Testis (tissue), 2 donors: ENCODE results near the gene L3MBTL4.

Experiments used
- POLR2A ChIP-seq: fragments of 450-650 bp; IDR thresholded peaks from one replicate; pipeline ENCODE4 v1.6.1; 2017; ENCODE audit warnings: antibody characterized with exemption, mild to moderate bottlenecking, moderate library complexity
- TF ChIP-seq, protein P1 (sequence below), 3 experiments: fragments of 450-650 bp in 2 of 3; fragments of 200-600 bp in 1 of 3; sonication (generic) in 1 of 3; IDR thresholded peaks; one replicate each; pipeline ENCODE4 v1.5.1; 2016 to 2019; ENCODE audit warnings: antibody characterized with exemption in 3 of 3, mild to moderate bottlenecking in 2 of 3, moderate library complexity in 1 of 3

DNA sequence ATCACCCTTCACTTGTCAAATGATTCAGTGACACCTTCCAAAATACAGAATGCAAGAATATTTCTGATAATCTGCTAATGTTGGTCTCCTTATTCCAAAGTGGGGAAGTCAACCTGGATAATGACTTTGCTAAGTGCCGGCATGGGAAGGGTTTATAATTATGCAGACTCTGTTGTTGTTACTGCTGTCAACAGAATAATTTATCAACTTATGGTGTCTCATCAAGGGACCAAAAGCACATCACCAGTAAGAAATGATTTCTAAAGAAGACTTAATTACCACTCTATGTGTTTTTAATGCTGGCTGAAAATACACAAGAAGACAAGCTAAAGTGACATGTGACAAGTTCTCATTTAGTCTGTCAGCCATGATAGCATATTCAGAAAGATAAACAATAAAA lies 403.8 kb downstream of the L3MBTL4 start:
- TF ChIP-seq, protein P1, sequence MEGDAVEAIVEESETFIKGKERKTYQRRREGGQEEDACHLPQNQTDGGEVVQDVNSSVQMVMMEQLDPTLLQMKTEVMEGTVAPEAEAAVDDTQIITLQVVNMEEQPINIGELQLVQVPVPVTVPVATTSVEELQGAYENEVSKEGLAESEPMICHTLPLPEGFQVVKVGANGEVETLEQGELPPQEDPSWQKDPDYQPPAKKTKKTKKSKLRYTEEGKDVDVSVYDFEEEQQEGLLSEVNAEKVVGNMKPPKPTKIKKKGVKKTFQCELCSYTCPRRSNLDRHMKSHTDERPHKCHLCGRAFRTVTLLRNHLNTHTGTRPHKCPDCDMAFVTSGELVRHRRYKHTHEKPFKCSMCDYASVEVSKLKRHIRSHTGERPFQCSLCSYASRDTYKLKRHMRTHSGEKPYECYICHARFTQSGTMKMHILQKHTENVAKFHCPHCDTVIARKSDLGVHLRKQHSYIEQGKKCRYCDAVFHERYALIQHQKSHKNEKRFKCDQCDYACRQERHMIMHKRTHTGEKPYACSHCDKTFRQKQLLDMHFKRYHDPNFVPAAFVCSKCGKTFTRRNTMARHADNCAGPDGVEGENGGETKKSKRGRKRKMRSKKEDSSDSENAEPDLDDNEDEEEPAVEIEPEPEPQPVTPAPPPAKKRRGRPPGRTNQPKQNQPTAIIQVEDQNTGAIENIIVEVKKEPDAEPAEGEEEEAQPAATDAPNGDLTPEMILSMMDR (IDR thresholded peaks at IDR 0.05) = no peak
- no peak for TF ChIP-seq POLR2A
